NCI-H82 treated with DMSO at 0.1 percent for 48 hours (cell line): ENCODE measurements around the gene SSC5D.

ENCODE experiments used
- DNase-seq: peaks from one replicate; lab custom pipeline; 2025; ENCODE audit not compliant: unreplicated experiment; lab: John Stamatoyannopoulos, UW

The SSC5D gene

GRCh38 chr19:55472463-55472862, 15.8 kb upstream of the SSC5D start:
- DNase-seq = no peak

GRCh38 chr19:55473225-55474012, 14.8 kb upstream of the SSC5D start:
- no peak for DNase-seq

GRCh38 chr19:55474269-55475265, 13.7 kb upstream of the SSC5D start:
- no peak for DNase-seq

- peak; percentile 95 for DNase-seq
Measured at GRCh38 chr19:55476100-55476775, 12.0 kb upstream of the SSC5D start, which contains the start of gene ZNF628. Gene ZNF628, plus strand, starts transcription at chr19:55476617. Its CDS starts 3,294 bp downstream, at chr19:55479911.

GRCh38 chr19:55477905-55478304, 10.3 kb upstream of the SSC5D start:
- no peak for DNase-seq

GRCh38 chr19:55478364-55478763, 9.9 kb upstream of the SSC5D start:
- DNase-seq = no peak

GRCh38 chr19:55479045-55479444, 9.2 kb upstream of the SSC5D start:
- DNase-seq = no peak

- no peak for DNase-seq
Measured at GRCh38 chr19:55479451-55480230, 8.6 kb upstream of the SSC5D start.

- DNase-seq = no peak
Measured at GRCh38 chr19:55481148-55481793, 7.0 kb upstream of the SSC5D start.

GRCh38 chr19:55481794-55482155, 6.5 kb upstream of the SSC5D start:
- no peak for DNase-seq

- DNase-seq = no peak
Measured at GRCh38 chr19:55482156-55482961, 5.9 kb upstream of the SSC5D start.

- DNase-seq = no peak
Measured at GRCh38 chr19:55482967-55483705, 5.1 kb upstream of the SSC5D start.

GRCh38 chr19:55483706-55484592, 4.3 kb upstream of the SSC5D start:
- no peak for DNase-seq

GRCh38 chr19:55484593-55485438, 3.4 kb upstream of the SSC5D start, which contains the start of gene NAT14:
Gene NAT14, plus strand, starts transcription at chr19:55485188. Its CDS starts 521 bp downstream, at chr19:55485709.
- DNase-seq = peak; percentile 54

- no peak for DNase-seq
Measured at GRCh38 chr19:55485439-55486011, 2.7 kb upstream of the SSC5D start.
